ENCODE data around the gene ZEB1.
"Not testable (repeated sequence)": the region's sequence is repeated elsewhere in the genome, so short reads cannot be mapped to it uniquely, and the experiment has no call there.

Gene ZEB1

DNA sequence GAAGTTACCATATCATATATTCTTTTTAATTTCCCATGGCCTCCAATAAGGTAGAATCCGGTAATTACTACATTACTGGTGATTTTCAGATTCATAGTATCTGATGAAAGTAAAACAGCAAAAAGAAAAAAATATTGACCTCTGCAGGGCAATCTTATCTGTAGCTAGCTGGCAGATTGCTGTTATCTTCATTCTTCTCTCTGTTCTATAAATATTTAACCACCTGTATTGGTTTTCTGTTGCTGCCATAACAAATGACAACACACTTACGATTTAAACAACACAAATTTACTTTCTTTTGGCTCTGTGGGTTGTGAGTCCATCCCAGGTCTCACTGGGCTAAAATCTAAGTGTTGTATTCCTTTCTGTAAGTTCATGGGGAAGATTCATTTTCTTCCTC, 164.5 kb downstream of the ZEB1 start:
- no peak for DNase-seq (ENCODE audit: extremely low read depth in 1 of 2, low read depth in 1 of 2)

DNA sequence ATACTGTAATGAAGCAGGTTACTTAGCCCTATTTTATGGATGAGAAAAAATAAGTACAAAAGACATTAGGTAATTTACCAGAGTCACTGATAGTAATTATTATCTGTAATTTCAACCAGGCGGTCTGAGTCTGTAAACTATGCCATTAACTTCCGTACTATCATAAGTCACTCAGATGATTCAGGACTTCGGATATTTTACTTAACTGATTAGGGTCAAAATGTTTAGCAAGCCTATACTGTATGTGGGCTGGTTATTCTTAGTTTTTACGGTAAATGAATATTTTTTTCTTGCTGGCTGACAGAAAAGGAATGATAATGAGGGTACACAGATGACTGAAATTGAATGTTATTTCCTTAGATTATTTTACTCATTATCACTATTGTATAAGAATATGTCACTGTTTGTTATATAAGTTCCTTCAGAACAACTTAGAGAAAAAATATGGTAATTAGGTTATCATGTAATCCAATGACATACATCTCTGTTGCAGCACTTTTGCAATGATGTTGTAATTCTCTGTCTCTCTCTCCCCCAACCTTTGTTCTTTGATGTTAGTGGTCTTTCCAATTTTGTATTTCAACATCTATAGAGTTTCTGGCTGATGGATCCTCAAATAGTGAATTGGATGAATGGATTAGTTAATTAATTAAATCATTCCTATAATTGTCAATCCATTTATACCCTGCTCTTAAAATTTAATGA, 165.6 kb downstream of the ZEB1 start:
- DNase-seq (ENCODE audit: extremely low read depth in 1 of 2, low read depth in 1 of 2) = no peak

DNA sequence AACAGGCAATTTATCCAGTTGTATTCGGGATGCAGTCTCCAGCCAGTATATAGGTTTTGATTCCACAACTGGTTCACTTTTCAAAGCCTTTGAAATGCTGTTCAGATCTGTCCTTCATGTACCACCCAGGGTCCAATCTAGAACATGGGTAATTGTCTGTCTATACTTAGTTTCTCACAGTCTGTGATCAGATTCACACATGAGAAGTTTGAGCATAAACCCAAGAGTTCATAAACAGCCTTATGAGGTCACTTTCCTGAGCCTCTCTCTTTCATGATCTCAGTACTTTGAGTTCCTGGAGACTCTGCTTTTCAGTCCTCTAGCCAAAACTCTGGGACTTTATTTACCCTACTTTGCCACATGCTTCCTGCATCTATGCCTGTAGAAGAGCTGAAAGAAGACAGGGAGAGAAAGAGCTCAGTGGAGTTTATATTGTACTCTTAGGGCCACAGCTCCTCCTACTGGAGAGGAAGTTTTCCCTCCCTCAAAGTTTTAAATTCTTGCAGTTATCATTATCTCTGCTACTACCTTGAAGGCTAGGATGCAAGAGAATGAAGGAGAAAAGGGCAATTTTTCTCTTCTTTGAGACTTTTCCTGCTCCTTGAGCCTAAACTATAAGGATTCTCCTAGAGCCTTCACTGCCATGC, 172.0 kb downstream of the ZEB1 start:
- no peak for DNase-seq (ENCODE audit: extremely low read depth in 1 of 2, low read depth in 1 of 2)

DNA sequence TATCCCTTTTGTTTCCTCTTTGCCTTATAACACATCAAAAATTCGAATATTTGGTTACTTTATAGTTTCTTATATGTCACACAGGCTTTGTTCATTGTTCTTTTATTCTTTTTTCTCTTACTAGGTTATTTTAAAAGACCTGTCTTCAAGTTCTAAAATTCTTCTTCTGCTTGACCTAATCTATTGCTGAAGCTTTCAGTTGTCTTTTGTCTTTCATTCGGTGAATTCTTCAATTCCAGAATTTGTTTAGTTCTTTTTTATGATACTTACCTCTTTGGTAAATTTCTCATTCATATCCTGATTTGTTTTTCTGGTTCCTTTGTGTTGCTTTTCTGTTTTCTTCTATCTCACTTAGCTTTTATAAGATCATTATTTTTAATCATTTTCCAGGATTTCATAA, 188.4 kb downstream of the ZEB1 start:
- no peak for DNase-seq (ENCODE audit: extremely low read depth in 1 of 2, low read depth in 1 of 2)

DNA sequence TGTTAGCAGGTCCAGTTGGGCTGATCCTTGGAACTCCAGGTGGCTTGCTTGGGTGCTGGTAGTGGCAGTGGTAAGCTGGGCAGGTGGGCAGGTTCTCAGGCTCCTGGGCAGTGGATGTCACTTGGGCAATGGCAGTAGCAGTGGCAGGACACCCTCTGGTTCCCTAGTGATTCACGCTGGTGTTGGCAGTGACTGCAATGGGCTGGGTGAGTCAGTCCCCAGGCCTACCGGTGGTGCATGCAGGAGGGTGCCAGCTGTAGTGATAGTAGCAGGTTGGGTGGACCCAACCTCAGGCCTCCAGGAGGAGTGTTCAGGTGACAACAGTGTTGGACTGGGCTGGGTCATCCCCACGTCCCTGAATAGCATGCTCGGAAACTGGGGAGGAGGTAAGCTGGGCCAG, 189.2 kb downstream of the ZEB1 start:
- DNase-seq (ENCODE audit: extremely low read depth in 1 of 2, low read depth in 1 of 2) = no peak

DNA sequence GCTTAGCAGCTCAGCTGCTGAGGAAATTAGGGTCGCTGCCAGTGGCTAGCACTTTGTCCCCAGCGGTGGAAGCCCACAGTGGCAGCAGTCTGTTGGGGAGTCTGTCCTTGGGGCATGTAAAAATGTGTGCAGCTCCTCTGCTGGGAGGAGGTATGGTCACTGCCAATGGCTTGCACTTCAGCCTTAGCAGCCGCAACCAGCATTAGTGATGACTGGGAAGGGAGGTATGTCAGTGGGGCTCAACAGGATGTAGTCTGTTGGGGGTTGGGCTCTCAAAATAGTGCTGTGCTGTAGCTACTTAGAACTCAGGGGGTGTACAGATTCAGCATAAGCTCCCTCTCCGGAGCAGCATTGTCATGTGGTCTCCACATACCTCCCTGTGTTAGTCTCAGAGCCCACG, 189.9 kb downstream of the ZEB1 start:
- no peak for DNase-seq (ENCODE audit: extremely low read depth in 1 of 2, low read depth in 1 of 2)

DNA sequence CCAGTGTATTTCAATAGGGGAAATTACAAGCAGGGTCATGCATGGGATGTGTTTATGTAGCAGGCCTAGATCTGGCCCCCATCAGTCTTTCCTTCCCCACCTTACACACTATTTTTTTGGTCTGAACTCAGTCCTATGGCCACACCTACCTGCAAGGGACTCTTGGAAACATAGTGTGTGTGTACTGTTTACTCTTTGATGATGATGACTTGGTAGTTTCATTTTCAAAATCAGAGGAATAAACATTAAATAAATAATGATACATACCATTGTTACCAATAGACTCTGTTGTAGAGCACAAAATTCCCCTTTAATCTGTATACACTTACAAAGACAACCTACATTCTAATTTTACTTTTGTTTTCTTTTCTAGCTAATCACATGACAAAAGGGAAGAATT, 191.0 kb downstream of the ZEB1 start:
- DNase-seq (ENCODE audit: extremely low read depth in 1 of 2, low read depth in 1 of 2) = no peak

DNA sequence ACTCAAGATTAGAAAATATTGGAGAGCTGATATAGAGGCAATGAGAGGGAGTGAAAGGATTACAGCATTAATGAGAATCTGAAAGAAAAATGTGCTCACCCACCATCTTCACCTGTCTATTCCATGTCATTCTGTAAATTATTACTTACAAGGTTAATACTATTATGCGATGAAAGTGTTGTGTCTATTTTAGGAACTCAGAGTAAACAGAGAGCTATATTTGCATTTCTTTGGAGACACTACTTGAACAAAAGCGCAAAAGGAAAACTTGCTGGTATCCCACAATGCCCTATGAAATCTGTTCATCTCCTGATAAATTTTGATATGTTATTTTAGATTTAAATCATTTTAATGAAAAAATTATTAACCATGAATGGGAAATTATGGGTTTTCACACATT, 196.1 kb downstream of the ZEB1 start:
- DNase-seq (ENCODE audit: extremely low read depth in 1 of 2, low read depth in 1 of 2) = no peak

DNA sequence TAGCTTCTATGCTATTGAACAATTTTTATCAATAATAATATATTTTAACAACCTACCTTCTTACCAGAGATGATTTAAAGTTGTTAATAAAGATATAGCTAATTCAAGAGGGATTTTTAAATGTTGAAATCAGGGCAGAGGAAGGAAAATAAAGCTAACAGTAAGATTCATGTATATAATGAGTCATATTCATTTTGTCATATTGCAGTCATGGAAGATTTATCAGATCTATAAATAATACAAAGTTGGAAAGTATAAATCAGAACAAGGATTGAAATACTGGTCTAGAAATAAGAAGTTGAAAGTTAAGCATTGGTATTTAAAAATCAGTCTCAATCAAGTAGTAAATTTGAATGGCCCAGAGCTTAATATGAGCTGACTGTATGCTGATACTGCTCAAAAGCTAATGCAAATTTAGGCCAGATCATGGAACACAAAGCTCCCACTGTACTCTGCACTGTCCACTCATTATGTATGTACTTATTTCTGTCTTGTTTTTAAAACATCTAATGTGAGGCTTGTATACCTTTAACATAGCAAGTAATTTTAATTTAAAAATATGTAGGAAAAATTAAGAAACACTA, 196.9 kb downstream of the ZEB1 start:
- no peak for DNase-seq (ENCODE audit: extremely low read depth in 1 of 2, low read depth in 1 of 2)

- DNase-seq (ENCODE audit: extremely low read depth in 1 of 2, low read depth in 1 of 2) = no peak
These were observed 202.2 kb downstream of the ZEB1 start for GRCh38 chr10:31520986-31521831.

GRCh38 chr10:31522820-31523219, 203.8 kb downstream of the ZEB1 start:
- DNase-seq (ENCODE audit: extremely low read depth in 1 of 2, low read depth in 1 of 2) = no peak

DNA sequence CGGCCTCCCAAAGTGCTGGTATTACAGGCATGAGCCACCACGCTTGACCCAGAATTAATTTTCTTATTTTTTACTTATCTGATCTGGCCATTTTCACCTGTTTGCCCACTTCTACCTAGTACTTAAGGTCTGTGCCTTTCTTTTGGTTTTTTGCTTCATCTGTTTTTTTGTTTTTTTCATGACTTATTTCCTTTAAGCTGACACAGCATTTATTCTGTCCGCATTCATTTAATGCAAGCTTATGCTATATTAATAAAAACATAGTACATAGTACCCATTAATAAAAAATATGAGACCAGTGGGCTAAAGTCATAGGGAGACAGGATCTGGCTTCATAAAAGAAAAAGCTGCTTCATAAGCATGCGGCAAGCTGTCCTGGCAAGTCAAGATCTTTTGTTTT, 205.4 kb downstream of the ZEB1 start:
- DNase-seq (ENCODE audit: extremely low read depth in 1 of 2, low read depth in 1 of 2) = no peak

DNA sequence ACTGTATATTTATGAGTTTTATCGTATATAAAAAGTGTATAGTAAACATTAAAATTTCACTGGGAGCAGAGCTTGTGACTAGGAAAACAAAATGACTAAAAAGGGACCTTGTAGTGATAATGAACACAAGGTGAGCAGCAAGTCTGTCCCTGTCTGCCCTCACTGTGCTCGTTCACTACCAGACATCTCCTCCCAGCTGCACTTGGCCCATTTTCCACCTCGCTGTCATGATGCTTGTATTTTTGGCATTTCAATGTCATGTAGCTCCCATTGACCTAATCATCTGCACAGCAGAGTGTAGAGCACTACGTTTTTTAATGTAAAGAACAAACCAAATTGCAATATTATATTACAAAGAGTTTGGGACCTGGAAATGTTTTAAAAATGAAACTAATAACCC, 207.2 kb downstream of the ZEB1 start:
- no peak for DNase-seq (ENCODE audit: extremely low read depth in 1 of 2, low read depth in 1 of 2)

DNA sequence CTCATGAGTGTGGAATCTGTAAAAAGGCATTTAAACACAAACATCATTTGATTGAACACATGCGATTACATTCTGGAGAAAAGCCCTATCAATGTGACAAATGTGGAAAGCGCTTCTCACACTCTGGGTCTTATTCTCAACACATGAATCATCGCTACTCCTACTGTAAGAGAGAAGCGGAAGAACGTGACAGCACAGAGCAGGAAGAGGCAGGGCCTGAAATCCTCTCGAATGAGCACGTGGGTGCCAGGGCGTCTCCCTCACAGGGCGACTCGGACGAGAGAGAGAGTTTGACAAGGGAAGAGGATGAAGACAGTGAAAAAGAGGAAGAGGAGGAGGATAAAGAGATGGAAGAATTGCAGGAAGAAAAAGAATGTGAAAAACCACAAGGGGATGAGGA, 207.7 kb downstream of the ZEB1 start:
- DNase-seq (ENCODE audit: extremely low read depth in 1 of 2, low read depth in 1 of 2) = no peak

GRCh38 chr10:31528831-31529230, 209.8 kb downstream of the ZEB1 start:
- no peak for DNase-seq (ENCODE audit: extremely low read depth in 1 of 2, low read depth in 1 of 2)

- DNase-seq (ENCODE audit: extremely low read depth in 1 of 2, low read depth in 1 of 2) = no peak
These were observed 217.3 kb downstream of the ZEB1 start for GRCh38 chr10:31536302-31536701.

GRCh38 chr10:31549896-31550295, 230.9 kb downstream of the ZEB1 start:
- DNase-seq (ENCODE audit: extremely low read depth in 1 of 2, low read depth in 1 of 2) = no peak

GRCh38 chr10:31554556-31554955, 235.5 kb downstream of the ZEB1 start:
- DNase-seq (ENCODE audit: extremely low read depth in 1 of 2, low read depth in 1 of 2) = no peak

DNA sequence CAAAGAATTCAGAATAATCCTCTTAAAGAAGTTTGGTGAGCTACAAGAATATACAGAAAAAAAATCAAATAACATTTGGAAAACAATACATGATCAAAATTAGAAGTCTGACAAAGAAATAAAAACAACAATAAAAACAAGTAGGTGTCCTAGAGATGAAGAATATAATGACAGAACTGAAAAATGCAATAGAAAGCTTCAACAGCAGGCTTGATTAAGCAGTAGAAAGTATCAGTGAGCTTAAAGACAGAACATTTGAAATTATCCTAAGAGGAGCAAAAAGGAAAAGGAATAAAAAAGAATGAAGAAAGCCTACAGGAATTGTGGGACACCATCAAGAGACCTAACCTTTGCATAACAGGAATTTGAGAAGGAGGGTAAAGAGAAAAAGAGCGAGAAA, 238.8 kb downstream of the ZEB1 start:
- no peak for DNase-seq (ENCODE audit: extremely low read depth in 1 of 2, low read depth in 1 of 2)

- DNase-seq (ENCODE audit: extremely low read depth in 1 of 2, low read depth in 1 of 2) = not testable (repeated sequence)
These were observed 249.3 kb downstream of the ZEB1 start for GRCh38 chr10:31568252-31568861.

DNA sequence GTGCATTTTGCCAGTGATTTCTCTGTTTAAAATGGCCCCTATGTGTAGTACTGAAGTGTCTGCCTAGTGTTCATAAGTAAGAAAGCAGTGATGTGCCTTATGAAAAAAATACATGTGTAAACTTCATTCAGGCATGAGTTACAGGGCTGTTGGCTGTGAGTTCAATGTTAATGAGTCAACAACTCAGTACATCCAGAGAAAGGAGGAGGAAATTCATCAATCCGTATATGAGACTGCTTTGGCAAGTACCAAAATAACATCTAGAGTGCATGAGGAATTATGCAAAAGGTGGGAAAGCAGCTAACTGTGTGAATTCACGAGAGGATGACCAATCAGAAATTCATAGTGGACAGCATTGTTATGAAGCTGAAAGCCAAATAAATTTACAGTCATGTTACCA, 255.6 kb downstream of the ZEB1 start:
- no peak for DNase-seq (ENCODE audit: extremely low read depth in 1 of 2, low read depth in 1 of 2)

All from activated CD8-positive, alpha-beta memory T cell treated with anti-CD3 and anti-CD28 coated beads for 1 hour (primary cell).